Measurements from ENCODE around the gene PCNT. TPM values are rescaled to one million over a fixed set of nuclear protein-coding genes. Genes with fewer than 3 reads are reported as not detected.

The PCNT gene
- total and polyA plus RNA-seq, 2 of the 8 experiments (the other 6 are each of a cell fraction or from before 2014, with no cell fraction given): 9.9 to 45.1 TPM

DNA sequence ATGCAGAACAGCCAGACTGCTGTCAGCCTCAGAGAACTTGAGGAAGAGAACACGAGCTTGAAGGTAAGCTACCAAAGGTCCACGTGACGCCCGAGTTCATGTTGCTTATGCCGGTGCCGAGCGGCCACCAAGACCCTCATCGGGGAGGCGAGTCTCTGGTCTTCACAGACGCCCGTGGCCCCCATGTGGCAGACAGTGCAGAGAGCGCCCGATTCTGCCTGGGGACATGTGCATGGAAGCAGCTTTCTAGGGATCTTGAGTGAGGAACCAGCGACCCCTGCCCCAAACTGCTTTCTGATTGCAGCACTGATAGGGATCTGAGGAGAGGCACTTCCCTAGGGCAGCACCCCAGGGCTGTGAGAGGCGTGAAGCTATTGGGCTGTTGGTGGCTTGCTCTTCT, 78.5 kb downstream of the PCNT start:
- Histone ChIP-seq H3K4ac (replicated peaks; ENCODE audit: insufficient read length, low read depth, low read length) (no peak overlapping the region), H3K27me3 (replicated peaks in 1 of 4; ENCODE audit: control insufficient read depth in 3 of 4, extremely low read depth in 1 of 4, insufficient read depth in 3 of 4, low read length in 3 of 4) (no peaks in the 10 kb centered on the region), H3K23ac (ENCODE audit: insufficient read length) (no peak overlapping the region), H4K5ac (ENCODE audit: insufficient read length, low read depth, low read length) (no peak overlapping the region), H3K79me1 (ENCODE audit: low read depth, low read length) (no peaks in the 10 kb centered on the region; the same call in 1 of the 2 replicates), H3K27ac (ENCODE audit: low read depth, low read length) (no peak overlapping the region), H3K4me1 (replicated peaks in 1 of 4; ENCODE audit: control insufficient read depth in 3 of 4, insufficient read depth in 4 of 4, low read length in 3 of 4) (no peaks in the 10 kb centered on the region), H2AFZ (ENCODE audit: low read length) (no peak overlapping the region), H3K18ac (ENCODE audit: extremely low read depth, low read length) (no peak overlapping the region), H2BK12ac (ENCODE audit: low read depth, low read length) (no peak overlapping the region), H3K36me3 (ENCODE audit: control insufficient read depth in 2 of 4, insufficient read depth in 4 of 4, low read length in 3 of 4) (peaks cover 10 to 44% (median 17%) of the 10 kb centered on the region in 4 experiments; a peak in 7 of 8 replicates), H2BK15ac (ENCODE audit: low read length) (no peak overlapping the region), H3K4me3 (ENCODE audit: extremely low read depth in 1 of 4, insufficient read depth in 2 of 4, low read depth in 3 of 4, low read length in 4 of 4) (no peak overlapping the region), H2BK5ac (ENCODE audit: low read depth, low read length) (no peak overlapping the region), H2AK5ac (ENCODE audit: low read depth, low read length) (no peak overlapping the region), H4K20me1 (replicated peaks in 1 of 2; ENCODE audit: control insufficient read depth in 1 of 2, insufficient read depth in 2 of 2, low read length in 2 of 2) (peaks cover 0 to 5% of the 10 kb centered on the region in 2 experiments), H2BK20ac (ENCODE audit: low read length) (no peak overlapping the region), H3K9me3 (ENCODE audit: insufficient read depth in 2 of 2, low read depth in 1 of 2, low read length in 1 of 2) (no peaks in the 10 kb centered on the region; a peak in 1 of 4 replicates), H3K14ac (ENCODE audit: insufficient read length) (no peak overlapping the region), H3K79me2 (ENCODE audit: control insufficient read depth in 1 of 2, insufficient read depth in 2 of 2, low read length in 2 of 2) (no peaks in the 10 kb centered on the region), H4K8ac (ENCODE audit: extremely low read depth, insufficient read depth, low read length) (no peak overlapping the region), H4K91ac (replicated peaks; ENCODE audit: insufficient read length, low read length) (no peak overlapping the region), H2BK120ac (replicated peaks; ENCODE audit: low read depth, low read length) (no peak overlapping the region), H3K4me2 (ENCODE audit: insufficient read depth in 1 of 2, low read depth in 2 of 2, low read length in 2 of 2) (no peak overlapping the region), H3K23me2 (ENCODE audit: low read depth, low read length) (no peaks in the 10 kb centered on the region), H3K56ac (replicated peaks; ENCODE audit: insufficient read length, low read depth, low read length) (no peak overlapping the region), H3K9ac (replicated peaks in 1 of 4; ENCODE audit: extremely low read depth in 1 of 4, low read depth in 3 of 4, low read length in 3 of 4) (no peak overlapping the region)
- CTCF ChIA-PET (ENCODE audit: partially characterized antibody): interaction anchor here (1.0 to 1.2 kb wide), 2 partner anchors 10 to 13 kb away, joined by 3 read pairs; no protein-coding TSS in a partner anchor
- FAIRE-seq (no peak), DNase-seq (ENCODE audit: low read depth in 1 of 2, low spot score in 2 of 2) (no peak)
- POLR2A ChIA-PET (ENCODE audit: partially characterized antibody): no interaction called here
- WGBS, 2 experiments (ENCODE audit: extremely low coverage in 1 of 2, insufficient coverage in 1 of 2, insufficient read length in 1 of 2, insufficient replicate concordance in 2 of 2, low coverage in 1 of 2, low lambda C conversion rate in 2 of 2, missing lambda C conversion rate in 1 of 2): 91% methylated on average over 15 of the region's 15 CpGs; no CpG with 5 or more reads in 1 of the 2 experiments
- TF ChIP-seq RNF2 (IDR thresholded peaks at IDR 0.05; ENCODE audit: borderline replicate concordance, low read depth, low read length, missing control alignments, poor library complexity, severe bottlenecking): no peak
- TF ChIP-seq YY1 (IDR thresholded peaks at IDR 0.05; ENCODE audit: low read depth, low read length): no peak
- no peak for TF ChIP-seq BRCA1 (IDR thresholded peaks at IDR 0.05; ENCODE audit: low read depth, low read length)
- TF ChIP-seq, protein P1, sequence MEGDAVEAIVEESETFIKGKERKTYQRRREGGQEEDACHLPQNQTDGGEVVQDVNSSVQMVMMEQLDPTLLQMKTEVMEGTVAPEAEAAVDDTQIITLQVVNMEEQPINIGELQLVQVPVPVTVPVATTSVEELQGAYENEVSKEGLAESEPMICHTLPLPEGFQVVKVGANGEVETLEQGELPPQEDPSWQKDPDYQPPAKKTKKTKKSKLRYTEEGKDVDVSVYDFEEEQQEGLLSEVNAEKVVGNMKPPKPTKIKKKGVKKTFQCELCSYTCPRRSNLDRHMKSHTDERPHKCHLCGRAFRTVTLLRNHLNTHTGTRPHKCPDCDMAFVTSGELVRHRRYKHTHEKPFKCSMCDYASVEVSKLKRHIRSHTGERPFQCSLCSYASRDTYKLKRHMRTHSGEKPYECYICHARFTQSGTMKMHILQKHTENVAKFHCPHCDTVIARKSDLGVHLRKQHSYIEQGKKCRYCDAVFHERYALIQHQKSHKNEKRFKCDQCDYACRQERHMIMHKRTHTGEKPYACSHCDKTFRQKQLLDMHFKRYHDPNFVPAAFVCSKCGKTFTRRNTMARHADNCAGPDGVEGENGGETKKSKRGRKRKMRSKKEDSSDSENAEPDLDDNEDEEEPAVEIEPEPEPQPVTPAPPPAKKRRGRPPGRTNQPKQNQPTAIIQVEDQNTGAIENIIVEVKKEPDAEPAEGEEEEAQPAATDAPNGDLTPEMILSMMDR (IDR thresholded peaks at IDR 0.05; ENCODE audit: control extremely low read depth in 1 of 3, insufficient read depth in 1 of 3, low read depth in 1 of 3, low read length in 3 of 3): peak; percentile 9 to 32 (median 16); a peak in 2 of 4 replicates
- TF ChIP-seq SIN3A (conservative IDR thresholded peaks at IDR 0.05 in 1 of 2, IDR thresholded peaks at IDR 0.05 in 1 of 2; ENCODE audit: low read depth in 1 of 2, low read length in 2 of 2): no peak
- peak in 1 of 2 experiments; percentile 31; a peak in 1 of 4 replicates for TF ChIP-seq RAD21 (IDR thresholded peaks at IDR 0.05 in 1 of 2, conservative IDR thresholded peaks at IDR 0.05 in 1 of 2; ENCODE audit: low read depth in 2 of 2, low read length in 2 of 2)
- TF ChIP-seq, protein P2, sequence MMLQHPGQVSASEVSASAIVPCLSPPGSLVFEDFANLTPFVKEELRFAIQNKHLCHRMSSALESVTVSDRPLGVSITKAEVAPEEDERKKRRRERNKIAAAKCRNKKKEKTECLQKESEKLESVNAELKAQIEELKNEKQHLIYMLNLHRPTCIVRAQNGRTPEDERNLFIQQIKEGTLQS (IDR thresholded peaks at IDR 0.05; ENCODE audit: insufficient read depth, low read depth, low read length): no peak
